ENCODE results near the gene ATP8B4.

ATP8B4 gene

GRCh38 chr15:49986326-49986725 is 132.7 kb downstream of the ATP8B4 start:
- no peak overlapping the region for H3K27ac ChIP-seq
- TF ChIP-seq, protein P1, sequence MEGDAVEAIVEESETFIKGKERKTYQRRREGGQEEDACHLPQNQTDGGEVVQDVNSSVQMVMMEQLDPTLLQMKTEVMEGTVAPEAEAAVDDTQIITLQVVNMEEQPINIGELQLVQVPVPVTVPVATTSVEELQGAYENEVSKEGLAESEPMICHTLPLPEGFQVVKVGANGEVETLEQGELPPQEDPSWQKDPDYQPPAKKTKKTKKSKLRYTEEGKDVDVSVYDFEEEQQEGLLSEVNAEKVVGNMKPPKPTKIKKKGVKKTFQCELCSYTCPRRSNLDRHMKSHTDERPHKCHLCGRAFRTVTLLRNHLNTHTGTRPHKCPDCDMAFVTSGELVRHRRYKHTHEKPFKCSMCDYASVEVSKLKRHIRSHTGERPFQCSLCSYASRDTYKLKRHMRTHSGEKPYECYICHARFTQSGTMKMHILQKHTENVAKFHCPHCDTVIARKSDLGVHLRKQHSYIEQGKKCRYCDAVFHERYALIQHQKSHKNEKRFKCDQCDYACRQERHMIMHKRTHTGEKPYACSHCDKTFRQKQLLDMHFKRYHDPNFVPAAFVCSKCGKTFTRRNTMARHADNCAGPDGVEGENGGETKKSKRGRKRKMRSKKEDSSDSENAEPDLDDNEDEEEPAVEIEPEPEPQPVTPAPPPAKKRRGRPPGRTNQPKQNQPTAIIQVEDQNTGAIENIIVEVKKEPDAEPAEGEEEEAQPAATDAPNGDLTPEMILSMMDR (conservative IDR thresholded peaks at IDR 0.05): no peak

- TF ChIP-seq, protein P1 (conservative IDR thresholded peaks at IDR 0.05): no peak
- no peak overlapping the region for H3K27ac ChIP-seq
Measured at GRCh38 chr15:49985463-49985862, 133.6 kb downstream of the ATP8B4 start.

- TF ChIP-seq, protein P1 (conservative IDR thresholded peaks at IDR 0.05): no peak
- no peak overlapping the region for H3K27ac ChIP-seq
Measured at GRCh38 chr15:49984436-49984835, 134.6 kb downstream of the ATP8B4 start.

DNA sequence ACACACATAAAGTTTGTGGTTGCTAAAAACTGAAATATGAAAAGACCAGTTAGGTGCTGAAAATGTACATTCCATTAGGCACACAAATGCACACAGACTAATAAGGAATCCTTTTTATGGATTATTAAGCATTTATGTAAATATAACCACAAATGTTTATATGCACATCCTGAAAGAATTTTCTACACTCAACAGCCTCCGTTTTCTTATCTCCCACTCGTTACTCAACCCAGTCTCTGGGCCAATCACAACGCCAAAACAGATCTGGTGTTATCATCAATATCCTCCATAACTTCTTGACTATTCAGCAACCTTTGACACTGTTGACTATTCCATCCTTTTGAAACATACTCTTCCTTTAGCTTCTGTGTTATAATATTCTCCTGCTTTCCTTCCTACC is 136.4 kb downstream of the ATP8B4 start:
- H3K27ac ChIP-seq: no peak overlapping the region
- TF ChIP-seq, protein P1 (conservative IDR thresholded peaks at IDR 0.05): no peak

DNA sequence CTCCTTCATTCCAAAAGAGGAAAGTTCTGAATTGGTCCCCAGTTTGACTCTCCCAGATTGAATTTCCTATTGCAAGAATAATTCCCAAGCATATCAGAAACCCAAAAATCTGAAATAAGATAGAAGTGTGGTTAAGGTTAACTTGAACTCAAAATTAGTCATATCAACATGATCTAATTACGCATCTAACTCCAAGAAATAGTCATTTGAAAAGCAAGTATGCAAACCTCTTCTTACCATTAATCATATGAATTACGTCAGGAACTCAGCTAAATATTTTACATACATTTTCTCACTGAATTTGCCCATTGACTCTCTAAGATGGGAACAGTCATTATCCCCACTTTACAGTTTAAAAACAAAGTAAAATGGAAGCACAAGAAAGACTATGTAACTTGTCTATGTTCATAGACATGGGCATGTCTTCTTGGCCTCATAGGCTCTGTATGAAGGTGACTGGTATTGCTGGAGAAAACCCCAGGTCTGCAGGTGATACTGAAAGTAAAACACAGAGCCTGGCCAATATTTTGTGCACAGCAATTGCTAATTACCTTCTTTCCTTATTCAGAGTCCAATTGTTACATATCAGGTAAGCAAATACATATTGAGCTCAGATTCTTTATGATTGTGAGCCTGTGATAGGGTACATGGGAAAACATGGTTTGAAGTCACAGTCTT is 139.2 kb downstream of the ATP8B4 start:
- no peak overlapping the region for H3K27ac ChIP-seq
- TF ChIP-seq, protein P1 (conservative IDR thresholded peaks at IDR 0.05): no peak

DNA sequence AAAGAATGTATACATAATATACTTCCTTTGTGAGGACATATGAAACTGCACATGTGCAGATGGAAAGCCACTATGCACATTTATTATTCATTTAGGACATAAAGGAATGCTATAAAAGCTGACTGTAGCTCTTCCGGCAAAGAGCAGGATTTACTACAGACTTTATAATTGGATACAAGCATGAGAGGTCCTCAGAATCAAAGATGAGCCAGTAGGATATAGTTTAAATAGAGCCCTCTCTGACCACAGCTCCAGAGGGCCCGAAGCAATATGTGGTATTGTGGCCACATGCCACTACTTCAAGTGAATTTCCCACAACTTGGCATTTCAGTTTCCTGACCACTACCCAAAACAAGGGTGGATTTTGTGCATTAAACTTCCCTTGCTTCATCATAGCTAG is 140.9 kb downstream of the ATP8B4 start:
- H3K27ac ChIP-seq: no peak overlapping the region
- TF ChIP-seq, protein P1 (conservative IDR thresholded peaks at IDR 0.05): no peak

- no peak overlapping the region for H3K27ac ChIP-seq
- TF ChIP-seq, protein P1 (conservative IDR thresholded peaks at IDR 0.05): no peak
Measured at GRCh38 chr15:49977306-49977705, 141.7 kb downstream of the ATP8B4 start.

All from VCaP (cell line).